Esophagus squamous epithelium (tissue), 5 donors: ENCODE results near the gene DCBLD1. TPM values are rescaled to one million over a fixed set of nuclear protein-coding genes. Genes with fewer than 3 reads are reported as not detected.
A peak's percentile ranks its signal among the peaks of the same experiment; 100 is the strongest.

Source experiments
- DNase-seq: peaks from one replicate; lab custom pipeline; 2025; lab: John Stamatoyannopoulos, UW
- H3K27ac ChIP-seq, 4 donors: fragments of 200-600 bp; sonication (generic); one replicate each; pipeline ENCODE4 v1.5.1; 2016 to 2019; ENCODE audit warnings: mild to moderate bottlenecking in 1 of 4
- H3K27me3 ChIP-seq, 4 donors: fragments of 200-600 bp; sonication (generic); 1 replicate in 3 of 4; 2 replicates in 1 of 4; pipeline versions ENCODE4 v1.5.1 to v1.6.0; 2017 to 2021; ENCODE audit warnings: antibody characterized with exemption in 1 of 4
- H3K36me3 ChIP-seq, 3 donors: fragments of 200-600 bp; sonication (generic); one replicate each; pipeline ENCODE4 v1.5.1; 2016 to 2019
- H3K4me1 ChIP-seq, 3 donors: fragments of 200-600 bp; sonication (generic); one replicate each; pipeline ENCODE4 v1.5.1; 2017 to 2019
- H3K4me3 ChIP-seq, 4 donors: fragments of 200-600 bp; sonication (generic); 1 replicate in 3 of 4; 2 replicates in 1 of 4; pipeline ENCODE4 v1.5.1; 2016 to 2019; ENCODE audit warnings: mild to moderate bottlenecking in 2 of 4, moderate library complexity in 1 of 4
- H3K9me3 ChIP-seq, 3 donors: fragments of 200-600 bp; sonication (generic); one replicate each; pipeline ENCODE4 v1.5.1; 2016 to 2019
- POLR2A ChIP-seq, 4 donors: fragments of 450-650 bp; IDR thresholded peaks; one replicate each; pipeline ENCODE4 v1.6.1; 2017; ENCODE audit warnings: antibody characterized with exemption in 4 of 4, mild to moderate bottlenecking in 4 of 4, moderate library complexity in 3 of 4
- WGBS, 2 donors: methylation state at CpG; one replicate each; pipeline ENCODE4 v1.1.5; 2018; 5-methylcytosine and 5-hydroxymethylcytosine counted together
- intact Hi-C: fragments of 100-400 bp; cut with DNase I; formaldehyde crosslinking; loops from one replicate; pipeline ENCODE4 v1.15.0; 2022
- total RNA-seq, 4 donors: library from RNA; depleted of rRNA; stranded (reverse); fragments of >200 nt; gene quantifications; one replicate each; pipeline ENCODE4 v1.1.0, GENCODE V29; 2016
- TF ChIP-seq, protein P1 (sequence below), 6 experiments: fragments of 450-650 bp in 4 of 6; fragments of 200-600 bp in 2 of 6; sonication (generic) in 2 of 6; IDR thresholded peaks; one replicate each; pipeline ENCODE4 v1.5.1; 2016 to 2019; ENCODE audit warnings: antibody characterized with exemption in 6 of 6, mild to moderate bottlenecking in 4 of 6, moderate library complexity in 4 of 6
- donor health status: DM: yes; HTN: yes; CAD: no.

Gene DCBLD1
- total RNA-seq, 4 donors from 2014 or later = 6.7 to 19.1 (median 10.8) TPM

DNA sequence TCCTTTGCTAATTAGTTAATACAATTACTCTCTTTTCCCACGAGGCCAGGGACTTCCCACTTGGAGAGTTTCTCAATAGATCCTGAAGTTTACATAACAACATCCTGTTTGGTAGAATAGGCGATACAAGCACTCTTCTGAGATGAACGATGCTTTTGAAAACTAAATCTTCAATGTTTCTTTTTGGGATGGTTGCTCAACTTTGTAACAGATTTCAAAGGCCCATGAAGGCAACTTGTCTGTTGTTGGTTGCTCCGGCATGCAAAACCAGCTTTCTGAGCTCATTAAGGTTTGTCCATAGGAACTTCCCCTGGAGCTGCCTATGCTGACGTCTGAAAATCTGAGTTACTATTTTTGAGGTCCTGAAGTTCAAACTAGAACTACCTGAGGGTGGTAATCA is 30.8 kb upstream of the DCBLD1 start:
- no peak for DNase-seq
- peaks cover 0 to 17% (median 9%) of the 10 kb centered on the region in 3 donors for H3K4me1 ChIP-seq
- H3K4me3 ChIP-seq = no peak overlapping the region
- TF ChIP-seq, protein P1, sequence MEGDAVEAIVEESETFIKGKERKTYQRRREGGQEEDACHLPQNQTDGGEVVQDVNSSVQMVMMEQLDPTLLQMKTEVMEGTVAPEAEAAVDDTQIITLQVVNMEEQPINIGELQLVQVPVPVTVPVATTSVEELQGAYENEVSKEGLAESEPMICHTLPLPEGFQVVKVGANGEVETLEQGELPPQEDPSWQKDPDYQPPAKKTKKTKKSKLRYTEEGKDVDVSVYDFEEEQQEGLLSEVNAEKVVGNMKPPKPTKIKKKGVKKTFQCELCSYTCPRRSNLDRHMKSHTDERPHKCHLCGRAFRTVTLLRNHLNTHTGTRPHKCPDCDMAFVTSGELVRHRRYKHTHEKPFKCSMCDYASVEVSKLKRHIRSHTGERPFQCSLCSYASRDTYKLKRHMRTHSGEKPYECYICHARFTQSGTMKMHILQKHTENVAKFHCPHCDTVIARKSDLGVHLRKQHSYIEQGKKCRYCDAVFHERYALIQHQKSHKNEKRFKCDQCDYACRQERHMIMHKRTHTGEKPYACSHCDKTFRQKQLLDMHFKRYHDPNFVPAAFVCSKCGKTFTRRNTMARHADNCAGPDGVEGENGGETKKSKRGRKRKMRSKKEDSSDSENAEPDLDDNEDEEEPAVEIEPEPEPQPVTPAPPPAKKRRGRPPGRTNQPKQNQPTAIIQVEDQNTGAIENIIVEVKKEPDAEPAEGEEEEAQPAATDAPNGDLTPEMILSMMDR (IDR thresholded peaks at IDR 0.05) = no peak
- TF ChIP-seq POLR2A (IDR thresholded peaks at IDR 0.05) = no peak
- peak overlapping the region in 1 of 4 donors; percentile 17 for H3K27ac ChIP-seq
- intact Hi-C loops = loop anchor here (5.0 kb wide), 1 partner anchor 101 kb away; no protein-coding TSS in a partner anchor
- H3K36me3 ChIP-seq = no peaks in the 10 kb centered on the region
- peaks cover 0 to 24% (median 0%) of the 10 kb centered on the region in 4 donors for H3K27me3 ChIP-seq
- 13 to 30% methylated on average over 5 of the region's 5 CpGs for WGBS, 2 donors
- H3K9me3 ChIP-seq = no peaks in the 10 kb centered on the region

DNA sequence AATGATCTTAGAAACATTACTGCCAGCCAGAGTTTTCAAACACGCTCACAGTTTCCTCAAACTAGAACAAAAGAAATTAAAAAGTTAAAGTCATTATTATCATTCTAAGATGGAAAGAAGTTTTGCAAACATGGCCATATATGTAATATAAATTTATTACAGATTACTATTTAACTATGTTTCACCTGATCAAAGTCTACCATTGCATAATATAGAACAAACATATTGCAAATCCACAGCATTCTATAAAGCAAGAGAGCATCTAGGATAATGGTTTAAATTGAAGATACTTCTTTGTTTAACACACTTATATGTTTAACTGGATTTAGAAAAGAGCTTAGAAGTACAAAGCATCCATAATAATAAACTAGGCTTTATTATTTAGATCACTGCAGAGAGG is 26.2 kb upstream of the DCBLD1 start:
- TF ChIP-seq, protein P1 (IDR thresholded peaks at IDR 0.05) = no peak
- TF ChIP-seq POLR2A (IDR thresholded peaks at IDR 0.05) = no peak
- Histone ChIP-seq H3K36me3 (no peaks in the 10 kb centered on the region), H3K27me3 (no peaks in the 10 kb centered on the region), H3K4me3 (no peak overlapping the region), H3K4me1 (peaks cover 0 to 3% (median 0%) of the 10 kb centered on the region in 3 donors), H3K9me3 (no peaks in the 10 kb centered on the region), H3K27ac (no peak overlapping the region)
- 26 to 42% methylated on average over 1 of the region's 1 CpG for WGBS, 2 donors
- DNase-seq = no peak
- intact Hi-C loops = no loop called here

DNA sequence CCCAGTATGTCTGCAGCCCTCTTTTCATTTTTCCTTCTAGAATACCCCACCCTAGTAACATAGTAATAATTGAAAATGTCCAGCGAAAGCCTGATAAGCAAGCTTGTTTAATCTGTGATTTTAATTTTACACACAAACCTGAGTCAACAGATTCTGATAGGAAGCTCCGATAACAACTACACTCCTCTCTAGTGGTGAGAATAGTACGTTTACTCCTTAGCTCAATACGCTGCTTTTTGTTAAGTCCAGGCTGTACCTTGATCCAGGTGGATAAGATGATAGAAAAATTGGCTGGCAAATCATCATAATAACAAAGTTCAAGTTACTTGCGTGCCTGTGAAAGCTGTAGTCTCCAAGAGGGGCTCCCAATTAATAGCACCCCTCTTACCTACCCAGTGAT is 25.5 kb upstream of the DCBLD1 start:
- intact Hi-C loops = no loop called here
- H3K27me3 ChIP-seq = no peaks in the 10 kb centered on the region
- no peak overlapping the region for H3K4me3 ChIP-seq
- TF ChIP-seq POLR2A (IDR thresholded peaks at IDR 0.05) = no peak
- TF ChIP-seq, protein P1 (IDR thresholded peaks at IDR 0.05) = no peak
- H3K9me3 ChIP-seq = no peaks in the 10 kb centered on the region
- H3K4me1 ChIP-seq = no peaks in the 10 kb centered on the region
- DNase-seq = no peak
- H3K36me3 ChIP-seq = no peaks in the 10 kb centered on the region
- WGBS, 2 donors = 88% methylated on average over 5 of the region's 5 CpGs
- H3K27ac ChIP-seq = no peak overlapping the region

DNA sequence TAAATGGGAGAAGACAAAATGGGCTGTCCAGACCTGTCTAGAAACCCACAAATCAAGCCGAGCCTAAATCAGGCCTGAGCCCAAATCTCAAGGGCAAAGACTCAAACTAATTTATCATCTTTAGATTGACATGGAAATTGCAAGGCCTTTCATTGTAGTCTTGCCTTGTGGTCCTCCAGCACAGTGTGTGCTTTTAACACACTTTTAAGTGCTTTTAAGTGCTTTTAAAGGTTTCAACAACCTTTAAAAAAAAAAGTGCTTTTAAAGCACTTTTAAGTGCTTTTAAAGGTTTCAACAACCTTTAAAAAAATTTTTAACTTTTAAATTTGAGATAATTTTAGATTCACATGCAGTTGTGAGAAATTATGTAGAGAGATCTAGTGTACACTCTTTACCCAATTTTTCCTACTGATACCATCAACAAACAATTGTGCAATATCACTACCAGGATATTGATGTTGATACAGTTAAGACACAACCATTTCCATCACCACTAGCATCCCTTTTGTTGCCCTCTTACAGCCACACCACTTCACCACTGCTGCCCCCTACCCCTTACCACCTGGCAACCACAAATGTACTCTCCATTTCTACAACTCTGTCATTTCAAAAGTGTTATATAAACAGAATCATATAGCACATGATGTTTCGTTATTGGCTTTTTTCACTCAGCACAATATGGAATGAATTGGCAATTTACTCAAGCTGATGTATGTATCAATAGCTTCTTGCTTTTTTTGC is 23.1 kb upstream of the DCBLD1 start:
- H3K27me3 ChIP-seq = no peaks in the 10 kb centered on the region
- intact Hi-C loops = no loop called here

More for the DNA sequence above, 23.1 kb upstream of the DCBLD1 start:
- no peak overlapping the region for H3K4me3 ChIP-seq
- H3K36me3 ChIP-seq = no peaks in the 10 kb centered on the region
- H3K4me1 ChIP-seq = peaks cover 0 to 5% (median 0%) of the 10 kb centered on the region in 3 donors
- 54 to 56% methylated on average over 2 of the region's 2 CpGs for WGBS, 2 donors
- no peak for DNase-seq
- H3K27ac ChIP-seq = no peak overlapping the region
- H3K9me3 ChIP-seq = no peaks in the 10 kb centered on the region
- TF ChIP-seq, protein P1 (IDR thresholded peaks at IDR 0.05) = no peak
- TF ChIP-seq POLR2A (IDR thresholded peaks at IDR 0.05) = no peak
